Measurements from ENCODE around the gene SLC12A7. TPM values are rescaled to one million over a fixed set of nuclear protein-coding genes. Genes with fewer than 3 reads are reported as not detected.

Gene SLC12A7
- total and polyA plus RNA-seq, 2 of the 13 experiments (the other 11 are each of a cell fraction or from before 2014, with no cell fraction given): 14.0 to 18.5 TPM

GRCh38 chr5:1105350-1106265 lies 6.3 kb downstream of the SLC12A7 start (continued):
- 0 out of 2 replicates have a peak, but pooled peaks have one; percentile 45 for TF ChIP-seq IRX3 (CRISPR knock-in tag; IDR thresholded peaks at IDR 0.05; ENCODE audit: borderline replicate concordance, low read depth)
- peak; percentile 89 for TF ChIP-seq HNF4A (CRISPR knock-in tag; IDR thresholded peaks at IDR 0.05)
- no peak for TF ChIP-seq HDAC6 (IDR thresholded peaks at IDR 0.05; ENCODE audit: low read depth, low read length)
- 0 out of 2 replicates have a peak, but pooled peaks have one; percentile 21 for TF ChIP-seq ZNF878 (CRISPR knock-in tag; IDR thresholded peaks at IDR 0.05)
- TF ChIP-seq TGIF2 (CRISPR knock-in tag; IDR thresholded peaks at IDR 0.05): peak; percentile 83
- no peak for TF ChIP-seq ZNF333 (CRISPR knock-in tag; IDR thresholded peaks at IDR 0.05; ENCODE audit: borderline replicate concordance)
- no peak for TF ChIP-seq ZNF503 (CRISPR knock-in tag; IDR thresholded peaks at IDR 0.05)
- peak; percentile 58 for TF ChIP-seq SKIL (CRISPR knock-in tag; IDR thresholded peaks at IDR 0.05; ENCODE audit: borderline replicate concordance)
- no peak for TF ChIP-seq ZNF720 (CRISPR knock-in tag; IDR thresholded peaks at IDR 0.05)
- TF ChIP-seq ZNF776 (CRISPR knock-in tag; IDR thresholded peaks at IDR 0.05): 0 out of 2 replicates have a peak, but pooled peaks have one; percentile 42
- TF ChIP-seq ETV5 (CRISPR knock-in tag; IDR thresholded peaks at IDR 0.05; ENCODE audit: borderline replicate concordance): peak; percentile 44; the same call in 1 of the 2 replicates
- TF ChIP-seq ZBTB20 (CRISPR knock-in tag; IDR thresholded peaks at IDR 0.05; ENCODE audit: borderline replicate concordance, low read depth): 0 out of 2 replicates have a peak, but pooled peaks have one; percentile 38
- peak; percentile 68; the same call in 1 of the 2 replicates for TF ChIP-seq DR1 (CRISPR knock-in tag; IDR thresholded peaks at IDR 0.05)
- no peak for TF ChIP-seq ZNF780A (CRISPR knock-in tag; IDR thresholded peaks at IDR 0.05)
- peak; percentile 63; the same call in 1 of the 2 replicates for TF ChIP-seq ZNF563 (CRISPR knock-in tag; IDR thresholded peaks at IDR 0.05)
- TF ChIP-seq ZXDC (CRISPR knock-in tag; IDR thresholded peaks at IDR 0.05): peak; percentile 87
- TF ChIP-seq ZFY (CRISPR knock-in tag; IDR thresholded peaks at IDR 0.05): no peak; the same call in 1 of the 2 replicates
- TF ChIP-seq KLF16 (CRISPR knock-in tag; IDR thresholded peaks at IDR 0.05): peak in 1 of 2 experiments; percentile 74; a peak in 1 of 4 replicates
- 0 out of 2 replicates have a peak, but pooled peaks have one; percentile 41 for TF ChIP-seq ZFP36L1 (CRISPR knock-in tag; IDR thresholded peaks at IDR 0.05)
- peak; percentile 80 for TF ChIP-seq POLR2AphosphoS5 (IDR thresholded peaks at IDR 0.05; ENCODE audit: low read depth, low read length)
- peak; percentile 66; the same call in 1 of the 2 replicates for TF ChIP-seq ZMYM2 (CRISPR knock-in tag; IDR thresholded peaks at IDR 0.05)
- TF ChIP-seq SOX6 (IDR thresholded peaks at IDR 0.05): no peak
- TF ChIP-seq SOX6 (CRISPR knock-in tag; IDR thresholded peaks at IDR 0.05): peak; percentile 78
